Neutrophil (primary cell): ENCODE measurements around the gene ODF2L.
"Not testable (repeated sequence)": the region's sequence is repeated elsewhere in the genome, so short reads cannot be mapped to it uniquely, and the experiment has no call there.

Source experiments
- H3K27ac ChIP-seq: fragments of 200-600 bp; sonication (generic); 2 replicates; pipeline ENCODE4 v1.5.1; 2016; ENCODE audit warnings: mild to moderate bottlenecking, moderate library complexity
- H3K27me3 ChIP-seq: fragments of 200-600 bp; sonication (generic); 2 replicates; pipeline ENCODE4 v1.6.0; 2016; ENCODE audit warnings: mild to moderate bottlenecking
- H3K36me3 ChIP-seq: fragments of 200-600 bp; sonication (generic); 2 replicates; pipeline ENCODE4 v1.5.1; 2017
- H3K4me1 ChIP-seq, 2 experiments: fragments of 200-600 bp in 1 of 2; sonication (generic) in 1 of 2; 1 replicate in 1 of 2; 2 replicates in 1 of 2; pipeline versions ENCODE4 v1.5.1 to v1.6.1; 2013 to 2016; ENCODE audit warnings: low read depth in 1 of 2, low read length in 1 of 2, mild to moderate bottlenecking in 1 of 2, moderate library complexity in 1 of 2; ENCODE audit not compliant: control insufficient read depth in 1 of 2, insufficient read depth in 1 of 2
- H3K4me3 ChIP-seq, 2 experiments: fragments of 200-600 bp in 1 of 2; sonication (generic) in 1 of 2; 1 replicate in 1 of 2; 2 replicates in 1 of 2; pipeline ENCODE4 v1.5.1; 2013 to 2016; ENCODE audit warnings: low read depth in 1 of 2, low read length in 1 of 2, mild to moderate bottlenecking in 1 of 2, moderate library complexity in 1 of 2
- H3K9me3 ChIP-seq: fragments of 200-600 bp; sonication (generic); 2 replicates; pipeline ENCODE4 v1.5.1; 2016
- TF ChIP-seq, protein P1 (sequence below): fragments of 200-600 bp; sonication (generic); IDR thresholded peaks from 2 replicates; pipeline ENCODE4 v1.5.1; 2016; ENCODE audit warnings: antibody characterized with exemption

ODF2L gene

DNA sequence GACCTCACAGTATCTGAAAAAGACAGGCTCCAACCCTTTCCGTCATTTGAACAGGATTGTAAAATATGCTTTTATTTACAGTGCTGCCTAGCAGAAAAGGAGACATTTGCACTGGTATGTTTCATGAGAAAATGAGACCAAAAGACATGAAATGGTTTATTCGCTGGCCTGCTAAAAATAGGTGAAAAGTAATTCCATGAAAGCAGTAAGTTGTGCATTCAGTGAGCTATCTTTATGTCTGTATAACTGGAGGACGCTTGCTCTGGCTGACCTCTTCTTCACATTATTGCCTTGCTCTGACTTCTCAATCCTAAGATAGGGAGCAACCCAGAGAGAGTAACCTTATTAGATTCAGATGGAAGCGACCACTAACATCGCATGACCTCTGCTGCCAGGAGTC, 38.3 kb downstream of the ODF2L start:
- TF ChIP-seq, protein P1, sequence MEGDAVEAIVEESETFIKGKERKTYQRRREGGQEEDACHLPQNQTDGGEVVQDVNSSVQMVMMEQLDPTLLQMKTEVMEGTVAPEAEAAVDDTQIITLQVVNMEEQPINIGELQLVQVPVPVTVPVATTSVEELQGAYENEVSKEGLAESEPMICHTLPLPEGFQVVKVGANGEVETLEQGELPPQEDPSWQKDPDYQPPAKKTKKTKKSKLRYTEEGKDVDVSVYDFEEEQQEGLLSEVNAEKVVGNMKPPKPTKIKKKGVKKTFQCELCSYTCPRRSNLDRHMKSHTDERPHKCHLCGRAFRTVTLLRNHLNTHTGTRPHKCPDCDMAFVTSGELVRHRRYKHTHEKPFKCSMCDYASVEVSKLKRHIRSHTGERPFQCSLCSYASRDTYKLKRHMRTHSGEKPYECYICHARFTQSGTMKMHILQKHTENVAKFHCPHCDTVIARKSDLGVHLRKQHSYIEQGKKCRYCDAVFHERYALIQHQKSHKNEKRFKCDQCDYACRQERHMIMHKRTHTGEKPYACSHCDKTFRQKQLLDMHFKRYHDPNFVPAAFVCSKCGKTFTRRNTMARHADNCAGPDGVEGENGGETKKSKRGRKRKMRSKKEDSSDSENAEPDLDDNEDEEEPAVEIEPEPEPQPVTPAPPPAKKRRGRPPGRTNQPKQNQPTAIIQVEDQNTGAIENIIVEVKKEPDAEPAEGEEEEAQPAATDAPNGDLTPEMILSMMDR, result no peak
- no peak overlapping the region for H3K27ac ChIP-seq
- H3K4me3 ChIP-seq, result no peak overlapping the region
- H3K27me3 ChIP-seq, result no peaks in the 10 kb centered on the region
- H3K9me3 ChIP-seq, result no peaks in the 10 kb centered on the region
- H3K4me1 ChIP-seq, result no peaks in the 10 kb centered on the region
- no peaks in the 10 kb centered on the region for H3K36me3 ChIP-seq

DNA sequence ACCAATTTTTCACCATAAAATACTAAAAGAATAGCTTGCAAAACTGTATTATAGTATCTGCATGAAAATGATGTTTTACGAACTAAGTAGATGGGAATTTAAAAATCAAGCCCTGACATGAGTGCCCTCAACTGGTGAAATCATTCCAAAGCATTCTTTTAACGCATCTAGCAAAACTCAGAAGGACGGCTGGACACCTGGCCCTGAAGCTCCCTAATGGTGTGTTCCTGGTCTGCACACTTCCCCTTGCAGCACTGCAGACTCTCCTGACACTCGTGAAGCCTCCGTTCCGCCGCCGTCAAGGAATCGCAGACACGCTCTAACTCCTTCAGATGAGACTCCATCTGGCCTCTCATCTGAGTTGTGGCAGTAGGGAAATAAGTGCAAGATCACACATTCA, 39.9 kb downstream of the ODF2L start:
- Histone ChIP-seq H3K27me3 (no peaks in the 10 kb centered on the region), H3K4me3 (no peak overlapping the region), H3K27ac (no peak overlapping the region), H3K4me1 (no peaks in the 10 kb centered on the region), H3K9me3 (no peaks in the 10 kb centered on the region), H3K36me3 (no peaks in the 10 kb centered on the region)
- TF ChIP-seq, protein P1, result no peak

DNA sequence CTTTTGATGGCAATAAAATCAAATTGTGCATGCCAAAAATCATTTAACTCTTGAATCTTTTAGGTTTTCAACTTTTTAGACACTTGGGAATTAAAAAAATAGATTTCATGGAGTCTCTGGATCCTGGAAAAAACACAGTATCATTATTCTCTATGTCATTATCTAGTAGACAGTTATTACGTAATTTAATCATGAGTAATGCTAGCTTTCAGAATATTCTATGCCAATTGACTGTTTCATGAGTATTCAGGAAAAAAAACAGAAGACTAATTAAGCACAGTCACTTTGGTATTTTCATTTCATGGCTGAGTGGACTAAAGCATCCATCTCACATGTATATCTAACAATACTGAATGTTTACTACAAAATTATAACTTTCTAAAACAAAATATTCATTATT, 44.0 kb downstream of the ODF2L start:
- no peaks in the 10 kb centered on the region for H3K9me3 ChIP-seq
- H3K4me3 ChIP-seq, result no peak overlapping the region
- H3K27me3 ChIP-seq, result no peaks in the 10 kb centered on the region
- TF ChIP-seq, protein P1, result no peak
- no peak overlapping the region for H3K27ac ChIP-seq
- H3K4me1 ChIP-seq, result no peaks in the 10 kb centered on the region
- H3K36me3 ChIP-seq, result no peaks in the 10 kb centered on the region

DNA sequence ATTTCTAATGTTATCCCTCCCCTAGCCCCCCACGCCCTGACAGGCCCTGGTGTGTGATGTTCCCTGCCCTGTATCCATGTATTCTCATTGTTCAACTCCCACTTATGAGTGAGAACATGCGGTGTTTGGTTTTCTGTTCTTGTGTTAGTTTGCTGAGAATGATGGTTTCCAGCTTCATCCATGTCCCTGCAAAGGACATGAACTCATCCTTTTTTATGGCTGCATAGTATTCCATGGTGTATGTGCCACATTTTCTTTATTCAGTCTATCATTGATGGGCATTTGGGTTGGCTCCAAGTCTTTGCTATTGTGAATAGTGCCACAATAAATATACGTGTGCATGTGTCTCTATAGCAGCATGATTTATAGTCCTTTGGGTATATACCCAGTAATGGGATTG, 45.9 kb downstream of the ODF2L start:
- not testable (repeated sequence) for H3K4me3 ChIP-seq, H3K36me3 ChIP-seq, H3K27ac ChIP-seq, H3K27me3 ChIP-seq, H3K4me1 ChIP-seq, H3K9me3 ChIP-seq

DNA sequence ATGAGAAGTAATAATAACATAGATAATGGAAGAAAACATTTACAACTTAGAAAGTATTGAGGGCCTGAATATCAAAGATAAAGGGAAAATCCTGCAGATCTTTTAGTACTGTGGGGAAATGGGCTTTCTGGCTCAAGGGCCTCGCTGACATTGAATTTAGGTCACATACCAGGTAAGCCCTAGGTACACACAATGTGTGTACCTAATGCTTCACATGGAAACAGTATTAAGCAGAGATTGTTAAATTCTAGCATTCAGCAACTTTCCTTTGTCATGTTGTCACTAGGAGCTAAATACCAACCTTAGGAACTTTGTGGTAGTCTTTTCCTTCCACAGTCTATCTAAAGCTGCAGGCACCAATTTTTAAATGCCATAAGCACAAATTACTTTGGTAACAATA, 49.7 kb downstream of the ODF2L start:
- no peaks in the 10 kb centered on the region for H3K4me1 ChIP-seq
- no peaks in the 10 kb centered on the region for H3K36me3 ChIP-seq
- H3K27ac ChIP-seq, result no peak overlapping the region
- TF ChIP-seq, protein P1, result no peak
- no peaks in the 10 kb centered on the region for H3K27me3 ChIP-seq
- no peaks in the 10 kb centered on the region for H3K9me3 ChIP-seq
- no peak overlapping the region for H3K4me3 ChIP-seq

DNA sequence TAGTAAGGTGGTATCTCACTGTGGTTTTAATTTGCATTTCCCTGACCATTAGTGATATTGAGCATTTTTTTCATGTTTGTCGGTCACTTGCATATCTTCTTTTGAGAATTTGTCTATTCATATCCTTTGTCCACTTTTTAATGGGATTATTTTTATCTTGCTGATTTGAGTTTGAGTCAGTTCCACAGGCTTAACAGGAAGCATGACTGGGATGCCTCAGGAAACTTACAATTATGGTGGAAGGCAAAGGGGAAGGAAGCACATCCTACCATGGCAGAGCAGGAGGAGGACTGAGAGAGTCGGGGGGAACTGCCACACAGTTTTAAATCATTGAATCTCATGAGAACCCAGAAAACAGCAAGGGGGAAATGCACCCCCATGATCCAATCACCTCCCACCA, 51.1 kb downstream of the ODF2L start:
- Histone ChIP-seq H3K9me3 (no peaks in the 10 kb centered on the region), H3K4me3 (no peak overlapping the region), H3K27ac (no peak overlapping the region), H3K4me1 (peaks cover under 1 to 8% of the 10 kb centered on the region in 2 experiments), H3K27me3 (no peaks in the 10 kb centered on the region), H3K36me3 (no peaks in the 10 kb centered on the region)
- TF ChIP-seq, protein P1, result no peak
